Neural cell (in vitro differentiated cells): ENCODE measurements around the gene SETD9. TPM values are rescaled to one million over a fixed set of nuclear protein-coding genes. Genes with fewer than 3 reads are reported as not detected.

Experiments used
- H2AFZ ChIP-seq: fragments of 200-600, 300-800 bp; sonication (generic), shearing (Covaris generic); 2 replicates; pipeline ENCODE4 v1.6.0; 2014; ENCODE audit warnings: low read depth, mild to moderate bottlenecking, antibody characterized with exemption, low read length, moderate library complexity
- H3F3A ChIP-seq: fragments of 200-600 bp; shearing (Covaris generic); 2 replicates; pipeline ENCODE4 v1.6.1; 2016; ENCODE audit warnings: mild to moderate bottlenecking, moderate library complexity, mixed read lengths, antibody characterized with exemption, low read length; ENCODE audit not compliant: insufficient read depth, poor library complexity, severe bottlenecking
- H3K27ac ChIP-seq: fragments of 200-600, 300-800 bp; sonication (generic), shearing (Covaris generic); 2 replicates; pipeline ENCODE4 v1.5.1; 2014; ENCODE audit warnings: mild to moderate bottlenecking, low read length, moderate library complexity
- H3K27me3 ChIP-seq: fragments of 300-800, 200-600 bp; sonication (generic), shearing (Covaris generic); 2 replicates; pipeline ENCODE4 v1.6.0; 2014; ENCODE audit warnings: mild to moderate bottlenecking, low read depth, low read length, moderate library complexity; ENCODE audit not compliant: insufficient read depth
- H3K36me3 ChIP-seq: fragments of 300-800, 200-600 bp; sonication (generic), shearing (Covaris generic); 2 replicates; pipeline ENCODE4 v1.5.1; 2014; ENCODE audit warnings: mild to moderate bottlenecking, antibody characterized with exemption, low read length, moderate library complexity; ENCODE audit not compliant: insufficient read depth
- H3K4me2 ChIP-seq: fragments of 300-800, 200-600 bp; sonication (generic), shearing (Covaris generic); 2 replicates; pipeline ENCODE4 v1.6.0; 2014; ENCODE audit warnings: mild to moderate bottlenecking, low read length
- H3K4me3 ChIP-seq: fragments of 300-800, 200-600 bp; sonication (generic), shearing (Covaris generic); 2 replicates; pipeline ENCODE4 v1.5.1; 2014; ENCODE audit warnings: mild to moderate bottlenecking, low read length, moderate library complexity
- H3K79me2 ChIP-seq: fragments of 200-600 bp; shearing (Covaris generic); replicated peaks from 2 replicates; pipeline ENCODE4 v1.6.0; 2014; ENCODE audit warnings: mild to moderate bottlenecking, low read length, moderate library complexity; ENCODE audit not compliant: insufficient read depth
- H3K9ac ChIP-seq: fragments of 300-800, 200-600 bp; sonication (generic), shearing (Covaris generic); 2 replicates; pipeline ENCODE4 v1.6.1; 2016; ENCODE audit warnings: mild to moderate bottlenecking, low read length, mixed read lengths
- H3K9me2 ChIP-seq: fragments of 200-600 bp; shearing (Covaris generic); 2 replicates; pipeline ENCODE4 v1.6.1; 2016; ENCODE audit warnings: mild to moderate bottlenecking, low read length, mixed read lengths; ENCODE audit not compliant: insufficient read depth
- H3K9me3 ChIP-seq: fragments of 200-600, 300-800 bp; sonication (generic), shearing (Covaris generic); 2 replicates; pipeline ENCODE4 v1.6.1; 2016; ENCODE audit warnings: mild to moderate bottlenecking, mixed run types, low read length, moderate library complexity, mixed read lengths
- H4K20me1 ChIP-seq: fragments of 200-600 bp; shearing (Covaris generic); 2 replicates; pipeline ENCODE4 v1.6.1; 2016; ENCODE audit warnings: mild to moderate bottlenecking, mixed run types; ENCODE audit not compliant: insufficient read depth
- EP300 ChIP-seq: fragments of 450-650 bp; conservative IDR thresholded peaks from 2 replicates; pipeline ENCODE4 v1.6.1; 2014; ENCODE audit warnings: antibody characterized with exemption, mild to moderate bottlenecking, moderate library complexity; ENCODE audit not compliant: poor library complexity, severe bottlenecking
- EZH2 ChIP-seq: fragments of 200-600, 300-800 bp; shearing (Covaris generic), sonication (generic); IDR thresholded peaks from 2 replicates; pipeline ENCODE4 v1.6.1; 2014; ENCODE audit warnings: antibody characterized with exemption, low read length, borderline replicate concordance, mild to moderate bottlenecking; ENCODE audit not compliant: insufficient read depth, poor library complexity, severe bottlenecking
- MXI1 ChIP-seq: fragments of 450-650 bp; conservative IDR thresholded peaks from 2 replicates; pipeline ENCODE4 v1.6.1; 2014; ENCODE audit warnings: antibody characterized with exemption, mild to moderate bottlenecking; ENCODE audit not compliant: poor library complexity, severe bottlenecking
- POLR2AphosphoS5 ChIP-seq: IDR thresholded peaks from 2 replicates; pipeline ENCODE4 v1.6.1; 2012
- RAD21 ChIP-seq: fragments of 450-650 bp; conservative IDR thresholded peaks from 2 replicates; pipeline ENCODE4 v1.6.1; 2014; ENCODE audit warnings: antibody characterized with exemption, mild to moderate bottlenecking, moderate library complexity
- SMC3 ChIP-seq: fragments of 450-650 bp; conservative IDR thresholded peaks from 2 replicates; pipeline ENCODE4 v1.6.1; 2014; ENCODE audit warnings: antibody characterized with exemption, mild to moderate bottlenecking, moderate library complexity; ENCODE audit not compliant: poor library complexity
- TAF1 ChIP-seq: IDR thresholded peaks from 2 replicates; pipeline ENCODE4 v1.6.1; 2012; ENCODE audit warnings: low read depth
- polyA minus RNA-seq: library from RNA; depleted of rRNA, polyadenylated mRNA; stranded (reverse); fragments of >200 nt; gene quantifications from 2 replicates; pipeline ENCODE4 v1.2.3, GENCODE V29; 2014
- polyA plus RNA-seq: library from polyadenylated mRNA; depleted of rRNA; stranded (reverse); fragments of >200 nt; gene quantifications from 2 replicates; pipeline ENCODE4 v1.2.3, GENCODE V29; 2014
- TF ChIP-seq, protein P1 (sequence below): IDR thresholded peaks from 2 replicates; pipeline ENCODE4 v1.6.1; 2012; ENCODE audit warnings: borderline replicate concordance
- TF ChIP-seq, protein P2 (sequence below): fragments of 450-650 bp; IDR thresholded peaks from 2 replicates; pipeline ENCODE4 v1.5.1; 2014; ENCODE audit warnings: antibody characterized with exemption, mild to moderate bottlenecking, moderate library complexity; ENCODE audit not compliant: poor library complexity, severe bottlenecking

SETD9 gene
- polyA plus RNA-seq, result 10.9 and 11.4 TPM in 2 replicates
- polyA minus RNA-seq, result 3.9 and 6.7 TPM in 2 replicates

DNA sequence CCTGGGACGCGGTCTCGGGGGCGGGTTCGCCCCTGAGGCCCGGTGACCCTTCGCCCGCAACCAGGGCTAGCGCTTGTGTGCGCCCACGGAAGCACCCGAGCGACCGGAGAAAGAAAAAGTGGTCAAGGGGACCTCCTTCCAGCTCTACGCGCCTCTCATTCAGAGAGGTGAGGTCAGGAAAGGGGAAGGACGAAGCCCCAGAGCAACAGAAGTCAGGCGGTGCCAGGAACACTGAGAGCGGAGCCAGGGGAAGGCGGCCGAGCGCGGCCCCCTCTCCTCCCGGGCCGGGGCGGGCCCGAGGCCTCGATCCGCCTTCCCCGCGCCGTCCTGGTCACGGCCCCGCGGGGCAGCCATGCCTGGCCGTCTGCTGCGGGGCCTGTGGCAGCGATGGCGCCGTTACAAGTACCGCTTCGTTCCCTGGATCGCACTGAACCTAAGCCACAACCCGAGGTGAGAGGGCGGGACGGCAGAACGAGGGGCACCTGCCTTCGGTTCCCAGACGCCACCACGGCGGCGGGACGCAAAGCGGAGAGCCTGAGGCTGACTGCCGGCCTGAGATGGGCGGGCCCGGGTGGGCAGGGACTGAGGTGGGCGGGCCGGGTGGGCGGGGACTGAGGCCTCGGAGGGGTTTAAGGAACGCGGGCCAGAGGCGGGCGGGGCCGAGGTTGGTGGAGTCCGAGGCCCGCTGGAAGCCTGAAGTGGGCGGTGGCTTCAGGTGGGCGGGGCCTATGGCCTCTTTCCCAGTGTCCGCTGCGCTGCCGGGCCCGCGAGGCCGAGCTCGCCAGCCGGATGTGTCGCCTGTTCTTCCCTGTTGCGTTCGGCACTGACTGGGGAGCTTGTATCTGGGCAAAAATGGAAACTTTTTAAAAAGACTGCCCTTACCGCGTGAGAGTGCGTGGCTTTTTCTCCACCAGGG lies at the start of gene SETD9:
Gene SETD9, plus strand, starts transcription at position 303 of the 916 bp plus-strand sequence. Its CDS starts 50 bp downstream, at position 353.
- H3K27ac ChIP-seq, result peak within 1 kb of the TSS; percentile 34
- no peaks in the 10 kb centered on the region for H3F3A ChIP-seq
- H2AFZ ChIP-seq, result peak within 1 kb of the TSS; percentile 57
- H3K27me3 ChIP-seq, result no peaks in the 10 kb centered on the region
- H3K79me2 ChIP-seq, result no peaks in the 10 kb centered on the region
- peak within 1 kb of the TSS; percentile 64 for H3K9ac ChIP-seq
- H3K4me2 ChIP-seq, result peak within 1 kb of the TSS; percentile 71
- TF ChIP-seq SMC3, result no peak
- peak; percentile 18 for TF ChIP-seq POLR2AphosphoS5
- TF ChIP-seq EP300, result no peak
- TF ChIP-seq, protein P1, sequence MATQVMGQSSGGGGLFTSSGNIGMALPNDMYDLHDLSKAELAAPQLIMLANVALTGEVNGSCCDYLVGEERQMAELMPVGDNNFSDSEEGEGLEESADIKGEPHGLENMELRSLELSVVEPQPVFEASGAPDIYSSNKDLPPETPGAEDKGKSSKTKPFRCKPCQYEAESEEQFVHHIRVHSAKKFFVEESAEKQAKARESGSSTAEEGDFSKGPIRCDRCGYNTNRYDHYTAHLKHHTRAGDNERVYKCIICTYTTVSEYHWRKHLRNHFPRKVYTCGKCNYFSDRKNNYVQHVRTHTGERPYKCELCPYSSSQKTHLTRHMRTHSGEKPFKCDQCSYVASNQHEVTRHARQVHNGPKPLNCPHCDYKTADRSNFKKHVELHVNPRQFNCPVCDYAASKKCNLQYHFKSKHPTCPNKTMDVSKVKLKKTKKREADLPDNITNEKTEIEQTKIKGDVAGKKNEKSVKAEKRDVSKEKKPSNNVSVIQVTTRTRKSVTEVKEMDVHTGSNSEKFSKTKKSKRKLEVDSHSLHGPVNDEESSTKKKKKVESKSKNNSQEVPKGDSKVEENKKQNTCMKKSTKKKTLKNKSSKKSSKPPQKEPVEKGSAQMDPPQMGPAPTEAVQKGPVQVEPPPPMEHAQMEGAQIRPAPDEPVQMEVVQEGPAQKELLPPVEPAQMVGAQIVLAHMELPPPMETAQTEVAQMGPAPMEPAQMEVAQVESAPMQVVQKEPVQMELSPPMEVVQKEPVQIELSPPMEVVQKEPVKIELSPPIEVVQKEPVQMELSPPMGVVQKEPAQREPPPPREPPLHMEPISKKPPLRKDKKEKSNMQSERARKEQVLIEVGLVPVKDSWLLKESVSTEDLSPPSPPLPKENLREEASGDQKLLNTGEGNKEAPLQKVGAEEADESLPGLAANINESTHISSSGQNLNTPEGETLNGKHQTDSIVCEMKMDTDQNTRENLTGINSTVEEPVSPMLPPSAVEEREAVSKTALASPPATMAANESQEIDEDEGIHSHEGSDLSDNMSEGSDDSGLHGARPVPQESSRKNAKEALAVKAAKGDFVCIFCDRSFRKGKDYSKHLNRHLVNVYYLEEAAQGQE, result peak; percentile 17
- no peak for TF ChIP-seq RAD21
- no peaks in the 10 kb centered on the region for H4K20me1 ChIP-seq
- H3K4me3 ChIP-seq, result peak within 1 kb of the TSS; percentile 78
- H3K9me3 ChIP-seq, result no peaks in the 10 kb centered on the region
- no peaks in the 10 kb centered on the region for H3K9me2 ChIP-seq
- no peaks in the 10 kb centered on the region for H3K36me3 ChIP-seq

- H3K9ac ChIP-seq, result no peak overlapping the region
- TF ChIP-seq SMC3, result no peak
- TF ChIP-seq, protein P2, sequence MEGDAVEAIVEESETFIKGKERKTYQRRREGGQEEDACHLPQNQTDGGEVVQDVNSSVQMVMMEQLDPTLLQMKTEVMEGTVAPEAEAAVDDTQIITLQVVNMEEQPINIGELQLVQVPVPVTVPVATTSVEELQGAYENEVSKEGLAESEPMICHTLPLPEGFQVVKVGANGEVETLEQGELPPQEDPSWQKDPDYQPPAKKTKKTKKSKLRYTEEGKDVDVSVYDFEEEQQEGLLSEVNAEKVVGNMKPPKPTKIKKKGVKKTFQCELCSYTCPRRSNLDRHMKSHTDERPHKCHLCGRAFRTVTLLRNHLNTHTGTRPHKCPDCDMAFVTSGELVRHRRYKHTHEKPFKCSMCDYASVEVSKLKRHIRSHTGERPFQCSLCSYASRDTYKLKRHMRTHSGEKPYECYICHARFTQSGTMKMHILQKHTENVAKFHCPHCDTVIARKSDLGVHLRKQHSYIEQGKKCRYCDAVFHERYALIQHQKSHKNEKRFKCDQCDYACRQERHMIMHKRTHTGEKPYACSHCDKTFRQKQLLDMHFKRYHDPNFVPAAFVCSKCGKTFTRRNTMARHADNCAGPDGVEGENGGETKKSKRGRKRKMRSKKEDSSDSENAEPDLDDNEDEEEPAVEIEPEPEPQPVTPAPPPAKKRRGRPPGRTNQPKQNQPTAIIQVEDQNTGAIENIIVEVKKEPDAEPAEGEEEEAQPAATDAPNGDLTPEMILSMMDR, result no peak
- TF ChIP-seq MXI1, result no peak
- TF ChIP-seq, protein P1, result no peak
- TF ChIP-seq POLR2AphosphoS5, result no peak
- no peak for TF ChIP-seq EZH2
- no peak for TF ChIP-seq TAF1
- TF ChIP-seq RAD21, result no peak
- TF ChIP-seq EP300, result no peak
- H3K9me3 ChIP-seq, result no peaks in the 10 kb centered on the region
- no peaks in the 10 kb centered on the region for H3K9me2 ChIP-seq
- H3K27ac ChIP-seq, result no peak overlapping the region
- peaks cover 7% of the 10 kb centered on the region for H3K36me3 ChIP-seq
- H4K20me1 ChIP-seq, result no peaks in the 10 kb centered on the region
- no peak overlapping the region for H3K4me3 ChIP-seq
- no peak overlapping the region for H3K4me2 ChIP-seq
- no peaks in the 10 kb centered on the region for H3K27me3 ChIP-seq
- no peaks in the 10 kb centered on the region for H3F3A ChIP-seq
- H3K79me2 ChIP-seq, result no peaks in the 10 kb centered on the region
- no peak overlapping the region for H2AFZ ChIP-seq
Observed at GRCh38 chr5:56861893-56862485, 47.4 kb upstream of the SETD9 start.
